Astrocyte of the spinal cord (primary cell): ENCODE data around the gene CFAP107.

Source experiments
- DNase-seq: peaks from one replicate; pipeline ENCODE4 v3.0.0; 2011; ENCODE audit warnings: low read depth, low spot score
- H3K4me3 ChIP-seq: 2 replicates; pipeline ENCODE4 v1.5.1; 2011; ENCODE audit warnings: low read depth, mild to moderate bottlenecking, low read length, moderate library complexity
- CTCF ChIP-seq: IDR thresholded peaks from 2 replicates; pipeline ENCODE4 v1.5.1; 2012; ENCODE audit warnings: low read depth, mild to moderate bottlenecking, low read length, inconsistent platforms
- in situ Hi-C: cut with HindIII; loops from 2 replicates; pipeline ENCODE4 v1.10.0; 2017; ENCODE audit warnings: low sequenced_read_pairs

The CFAP107 gene

GRCh38 chr1:12764016-12764415 lies 18.0 kb downstream of the CFAP107 start:
- TF ChIP-seq CTCF: no peak
- no peak overlapping the region for H3K4me3 ChIP-seq
- no peak for DNase-seq
- in situ Hi-C loops: no loop called here

DNA sequence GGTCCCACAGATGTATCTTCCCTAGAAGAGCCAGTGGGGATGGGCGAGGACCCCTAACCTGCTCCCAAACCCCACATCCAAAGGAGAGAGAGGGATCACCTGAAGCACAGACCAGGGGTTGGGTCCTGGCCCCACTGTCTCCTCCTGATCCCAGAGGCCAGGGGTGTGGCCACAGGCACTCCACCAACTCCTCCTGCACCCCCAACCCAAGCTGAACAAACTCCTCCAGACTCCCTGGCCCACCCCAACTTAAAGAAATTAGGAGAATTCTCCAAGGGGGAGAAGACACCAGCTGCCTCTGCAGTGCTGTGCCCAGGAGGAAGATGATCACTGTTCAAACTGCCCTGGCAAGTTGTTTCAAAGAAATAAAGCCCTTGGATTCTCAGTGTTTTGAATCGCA lies 23.0 kb downstream of the CFAP107 start:
- H3K4me3 ChIP-seq: no peak overlapping the region
- TF ChIP-seq CTCF: no peak
- in situ Hi-C loops: no loop called here
- DNase-seq: no peak

- no peak for TF ChIP-seq CTCF
- H3K4me3 ChIP-seq: no peak overlapping the region
- no peak for DNase-seq
- in situ Hi-C loops: no loop called here
These were observed 24.0 kb downstream of the CFAP107 start for GRCh38 chr1:12769976-12770505.

DNA sequence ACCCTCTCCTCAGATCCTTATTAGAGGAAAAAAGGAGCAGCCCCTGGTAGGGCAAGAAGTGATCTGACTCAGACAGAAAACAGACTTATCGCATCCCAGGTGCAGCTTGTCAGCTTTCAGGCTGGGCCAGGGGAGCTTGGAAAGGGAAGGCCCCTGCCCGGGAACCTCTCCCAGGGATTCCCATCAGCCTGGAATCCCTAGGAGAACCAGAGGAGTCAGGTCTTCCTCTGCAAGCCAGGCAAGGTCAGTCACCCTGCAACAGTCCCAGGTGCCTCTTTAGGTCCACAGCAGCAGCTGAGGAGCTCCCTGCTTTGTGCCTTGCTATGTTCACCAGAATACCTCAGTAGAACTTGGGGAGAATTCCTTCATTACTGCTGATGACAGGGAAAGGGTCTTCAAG lies 24.6 kb downstream of the CFAP107 start:
- no peak overlapping the region for H3K4me3 ChIP-seq
- TF ChIP-seq CTCF: no peak
- in situ Hi-C loops: no loop called here
- DNase-seq: no peak

GRCh38 chr1:12771186-12771585 lies 25.2 kb downstream of the CFAP107 start:
- no peak for DNase-seq
- no peak for TF ChIP-seq CTCF
- H3K4me3 ChIP-seq: no peak overlapping the region
- in situ Hi-C loops: no loop called here

GRCh38 chr1:12772520-12772919 lies 26.5 kb downstream of the CFAP107 start:
- in situ Hi-C loops: no loop called here
- H3K4me3 ChIP-seq: no peak overlapping the region
- DNase-seq: no peak
- TF ChIP-seq CTCF: no peak

GRCh38 chr1:12773438-12773837 lies 27.4 kb downstream of the CFAP107 start, which contains the start of gene PRAMEF12:
Gene PRAMEF12, plus strand, starts transcription at chr1:12773738. Its CDS starts 1,130 bp downstream, at chr1:12774868.
- H3K4me3 ChIP-seq: no peak within 1 kb of the TSS
- TF ChIP-seq CTCF: no peak
- no peak for DNase-seq
- in situ Hi-C loops: no loop called here
